ENCODE measurements around the gene TDRD15. TPM values are rescaled to one million over a fixed set of nuclear protein-coding genes. Genes with fewer than 3 reads are reported as not detected.
A peak's percentile ranks its signal among the peaks of the same experiment; 100 is the strongest.

Gene TDRD15
- total RNA-seq, result under 1 TPM in 2 of 9 donors, not detected in 7; 0.05 to 0.08 TPM
- not detected for polyA plus RNA-seq
- long read RNA-seq, donor 1, result 0 reads
- long read RNA-seq, donor 2, result 0 reads
- long read RNA-seq, donor 3, result 0 reads

DNA sequence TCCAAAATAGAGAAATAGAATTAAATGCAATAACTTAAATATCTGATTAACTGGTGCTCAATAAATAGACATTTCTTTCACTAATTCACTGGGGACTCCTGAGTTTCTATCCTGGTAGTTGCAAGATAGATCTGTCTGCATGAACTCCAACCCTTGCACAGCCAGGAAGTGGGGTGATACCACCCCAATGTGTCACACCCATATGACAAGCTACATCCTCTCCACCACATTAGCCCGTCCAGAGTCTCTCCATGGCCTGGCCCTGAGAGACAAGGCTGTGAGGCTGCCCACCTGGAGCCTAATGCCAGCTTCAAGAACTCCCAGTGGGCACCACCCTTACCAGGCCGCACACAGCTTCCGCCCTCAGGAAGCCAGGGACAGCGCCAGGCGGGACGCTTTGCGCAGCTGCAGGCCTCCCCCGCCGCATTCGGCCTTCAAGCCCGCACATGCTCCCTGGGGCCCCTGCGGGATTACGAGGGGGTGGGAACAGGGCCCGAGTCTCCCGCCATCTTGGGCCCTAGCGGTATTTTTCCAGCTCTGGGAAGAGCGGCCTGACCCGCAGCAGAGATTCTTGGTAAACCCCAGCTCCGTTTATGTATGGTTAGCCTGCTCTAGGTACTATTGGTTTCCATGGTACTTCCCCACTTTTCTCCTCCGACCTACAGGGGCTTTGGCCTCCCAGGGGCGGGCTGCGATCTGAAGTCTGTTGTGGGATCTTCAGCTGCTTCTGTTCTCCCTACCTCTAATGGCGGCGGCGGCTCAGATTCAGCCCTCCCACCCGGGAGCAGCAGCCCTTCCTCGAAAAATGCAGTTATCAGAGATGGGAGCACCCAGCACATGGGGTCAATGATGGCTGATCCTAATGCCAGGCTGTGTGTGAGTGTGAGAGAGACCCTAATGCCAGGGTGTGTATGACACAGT lies at the start of gene TDRD15:
TSS of gene TDRD15 (plus strand) at position 496 of the 921 bp plus-strand sequence. CDS start 13,500 bp downstream, outside the sequence.
- Histone ChIP-seq H3K27ac (no peak within 1 kb of the TSS), H3K36me3 (no peaks in the 10 kb centered on the region), H3K27me3 (peaks cover 0 to 6% (median 0%) of the 10 kb centered on the region in 9 donors), H3K9me3 (no peaks in the 10 kb centered on the region), H3K4me1 (no peaks in the 10 kb centered on the region), H3K4me3 (peak within 1 kb of the TSS in 1 of 12 donors; percentile 12)
- ATAC-seq, result peak in 1 of 4 donors; percentile 31
- TF ChIP-seq, protein P1, sequence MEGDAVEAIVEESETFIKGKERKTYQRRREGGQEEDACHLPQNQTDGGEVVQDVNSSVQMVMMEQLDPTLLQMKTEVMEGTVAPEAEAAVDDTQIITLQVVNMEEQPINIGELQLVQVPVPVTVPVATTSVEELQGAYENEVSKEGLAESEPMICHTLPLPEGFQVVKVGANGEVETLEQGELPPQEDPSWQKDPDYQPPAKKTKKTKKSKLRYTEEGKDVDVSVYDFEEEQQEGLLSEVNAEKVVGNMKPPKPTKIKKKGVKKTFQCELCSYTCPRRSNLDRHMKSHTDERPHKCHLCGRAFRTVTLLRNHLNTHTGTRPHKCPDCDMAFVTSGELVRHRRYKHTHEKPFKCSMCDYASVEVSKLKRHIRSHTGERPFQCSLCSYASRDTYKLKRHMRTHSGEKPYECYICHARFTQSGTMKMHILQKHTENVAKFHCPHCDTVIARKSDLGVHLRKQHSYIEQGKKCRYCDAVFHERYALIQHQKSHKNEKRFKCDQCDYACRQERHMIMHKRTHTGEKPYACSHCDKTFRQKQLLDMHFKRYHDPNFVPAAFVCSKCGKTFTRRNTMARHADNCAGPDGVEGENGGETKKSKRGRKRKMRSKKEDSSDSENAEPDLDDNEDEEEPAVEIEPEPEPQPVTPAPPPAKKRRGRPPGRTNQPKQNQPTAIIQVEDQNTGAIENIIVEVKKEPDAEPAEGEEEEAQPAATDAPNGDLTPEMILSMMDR (IDR thresholded peaks at IDR 0.05), result no peak
- no peak for TF ChIP-seq POLR2A (IDR thresholded peaks at IDR 0.05)
- intact Hi-C loops (cut with DNase I), result no loop called here
- 79 to 92% (median 91%) methylated on average over 12 to 27 of the region's 27 CpGs for WGBS, 4 donors
- DNase-seq, result no peak

DNA sequence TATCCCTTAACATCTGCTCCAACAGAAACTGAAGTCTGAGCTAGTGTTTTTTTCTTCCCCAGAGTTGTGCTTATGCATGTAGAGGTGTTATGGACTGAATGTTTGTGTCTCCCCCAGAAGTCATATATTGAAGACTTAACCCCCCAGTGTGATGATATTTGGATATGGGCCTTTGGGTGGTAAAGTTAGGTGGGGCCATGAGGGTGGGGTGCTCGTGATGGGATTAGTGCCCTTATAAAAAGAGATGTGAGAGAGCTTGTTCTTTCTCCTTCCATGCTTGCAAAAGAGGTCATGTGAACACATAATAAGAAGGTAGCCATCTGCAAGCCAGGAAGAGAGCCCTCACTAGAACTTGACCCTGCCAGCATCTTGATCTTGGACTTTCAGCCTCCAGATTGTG lies 45.5 kb upstream of the TDRD15 start:
- H3K27me3 ChIP-seq, result no peaks in the 10 kb centered on the region
- H3K36me3 ChIP-seq, result no peaks in the 10 kb centered on the region
- no peaks in the 10 kb centered on the region for H3K4me1 ChIP-seq
- no peak overlapping the region for H3K27ac ChIP-seq
- TF ChIP-seq, protein P1 (IDR thresholded peaks at IDR 0.05), result no peak
- no peak for TF ChIP-seq POLR2A (IDR thresholded peaks at IDR 0.05)
- 63 to 75% (median 65%) methylated on average over 1 of the region's 1 CpG for WGBS, 4 donors
- ATAC-seq (no peak), DNase-seq (no peak)
- intact Hi-C loops (cut with DNase I), result no loop called here
- no peak overlapping the region for H3K4me3 ChIP-seq
- peaks cover 0 to 33% (median 4%) of the 10 kb centered on the region in 12 donors for H3K9me3 ChIP-seq

DNA sequence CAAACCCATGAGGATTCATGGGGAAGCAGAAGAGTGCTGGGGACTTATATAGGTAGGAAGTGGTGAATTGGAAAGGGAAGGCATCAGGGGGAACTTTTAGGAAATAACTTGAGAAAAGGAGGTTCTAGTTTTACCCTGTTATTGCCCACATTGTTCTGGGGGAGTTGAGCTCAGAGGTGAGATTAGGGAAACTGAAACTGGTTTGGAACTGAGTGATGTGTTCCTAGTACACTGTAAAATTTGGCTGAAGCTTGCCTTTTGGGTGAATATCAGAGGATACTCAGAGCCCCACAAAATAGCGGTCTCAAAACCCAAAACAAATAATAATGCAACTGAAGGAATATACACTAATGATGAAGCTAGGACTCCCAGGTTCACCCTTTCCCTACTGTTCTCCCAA lies 40.3 kb upstream of the TDRD15 start:
- H3K9me3 ChIP-seq, result peaks cover 0 to 22% (median 3%) of the 10 kb centered on the region in 12 donors
- H3K27me3 ChIP-seq, result no peaks in the 10 kb centered on the region
- DNase-seq (no peak), ATAC-seq (no peak)
- WGBS, 4 donors, result 92 to 100% (median 97%) methylated on average over 1 of the region's 1 CpG
- TF ChIP-seq POLR2A (IDR thresholded peaks at IDR 0.05), result no peak
- TF ChIP-seq, protein P1 (IDR thresholded peaks at IDR 0.05), result no peak
- H3K4me1 ChIP-seq, result no peaks in the 10 kb centered on the region
- H3K27ac ChIP-seq, result no peak overlapping the region
- H3K36me3 ChIP-seq, result no peaks in the 10 kb centered on the region
- intact Hi-C loops (cut with DNase I), result no loop called here
- no peak overlapping the region for H3K4me3 ChIP-seq

DNA sequence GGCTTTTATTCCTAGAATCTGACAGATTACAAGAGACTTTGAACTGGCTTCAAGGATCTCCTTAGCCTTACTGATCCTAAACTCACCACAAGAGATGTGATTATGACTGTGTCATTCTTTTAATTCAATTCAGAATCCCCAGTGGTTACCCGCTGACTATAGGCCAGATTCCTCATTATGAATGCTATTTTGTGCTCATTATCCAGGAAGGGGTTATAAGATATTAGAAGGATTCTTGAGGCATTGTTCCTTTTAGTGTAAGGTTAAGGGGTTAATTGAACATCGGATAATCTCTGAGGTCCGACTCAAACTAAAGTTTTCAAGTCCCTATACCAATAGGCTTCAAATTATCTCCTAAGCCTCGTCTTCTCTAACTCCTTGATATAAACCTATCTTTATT lies 39.4 kb upstream of the TDRD15 start:
- no peaks in the 10 kb centered on the region for H3K4me1 ChIP-seq
- 69 to 76% (median 71%) methylated on average over 4 of the region's 4 CpGs for WGBS, 4 donors
- H3K27me3 ChIP-seq, result no peaks in the 10 kb centered on the region
- H3K27ac ChIP-seq, result no peak overlapping the region
- H3K4me3 ChIP-seq, result no peak overlapping the region
- no peak for DNase-seq
- intact Hi-C loops (cut with DNase I), result no loop called here
- peaks cover 0 to 13% (median under 1%) of the 10 kb centered on the region in 12 donors for H3K9me3 ChIP-seq
- TF ChIP-seq POLR2A (IDR thresholded peaks at IDR 0.05), result no peak
- TF ChIP-seq, protein P1 (IDR thresholded peaks at IDR 0.05), result no peak
- ATAC-seq, result no peak
- H3K36me3 ChIP-seq, result no peaks in the 10 kb centered on the region

Measured in heart left ventricle (tissue), 16 donors.